GM19193 (cell line): ENCODE data around the gene NPAP1.

Experiments used
- POLR2A ChIP-seq: IDR thresholded peaks from 4 replicates; pipeline ENCODE4 v1.6.1; 2011; ENCODE audit not compliant: insufficient read depth, insufficient read length; ENCODE audit errors: extremely low read depth

The NPAP1 gene

GRCh38 chr15:24675332-24676144 lies at the start of gene NPAP1:
TSS of gene NPAP1 (plus strand) at chr15:24675775. CDS start at chr15:24675868, 93 bp downstream.
- no peak for TF ChIP-seq POLR2A

GRCh38 chr15:24627443-24627842 lies 48.1 kb upstream of the NPAP1 start:
- TF ChIP-seq POLR2A = no peak

GRCh38 chr15:24633082-24633481 lies 42.5 kb upstream of the NPAP1 start:
- TF ChIP-seq POLR2A = no peak

GRCh38 chr15:24645627-24646026 lies 29.9 kb upstream of the NPAP1 start:
- TF ChIP-seq POLR2A = no peak

- no peak for TF ChIP-seq POLR2A
Measured at GRCh38 chr15:24659622-24660021, 16.0 kb upstream of the NPAP1 start.

- TF ChIP-seq POLR2A = no peak
Measured at GRCh38 chr15:24662991-24663390, 12.6 kb upstream of the NPAP1 start.

GRCh38 chr15:24676431-24676830 lies 856 bp downstream of the NPAP1 start:
- no peak for TF ChIP-seq POLR2A

- no peak for TF ChIP-seq POLR2A
Measured at GRCh38 chr15:24678485-24678884, 2.9 kb downstream of the NPAP1 start.

GRCh38 chr15:24682002-24682401 lies 6.4 kb downstream of the NPAP1 start:
- TF ChIP-seq POLR2A = no peak

- TF ChIP-seq POLR2A = no peak
Measured at GRCh38 chr15:24683736-24684135, 8.2 kb downstream of the NPAP1 start.

- TF ChIP-seq POLR2A = no peak
Measured at GRCh38 chr15:24684313-24684712, 8.7 kb downstream of the NPAP1 start.

GRCh38 chr15:24696201-24696600 lies 20.6 kb downstream of the NPAP1 start:
- no peak for TF ChIP-seq POLR2A

- no peak for TF ChIP-seq POLR2A
Measured at GRCh38 chr15:24696842-24697241, 21.3 kb downstream of the NPAP1 start.

GRCh38 chr15:24718289-24719082 lies 42.9 kb downstream of the NPAP1 start:
- TF ChIP-seq POLR2A = no peak

- TF ChIP-seq POLR2A = no peak
Measured at GRCh38 chr15:24729760-24730159, 54.2 kb downstream of the NPAP1 start.
